ENCODE measurements around the gene FAM186B.
"Not testable (repeated sequence)": the region's sequence is repeated elsewhere in the genome, so short reads cannot be mapped to it uniquely, and the experiment has no call there.

Gene FAM186B, protein sequence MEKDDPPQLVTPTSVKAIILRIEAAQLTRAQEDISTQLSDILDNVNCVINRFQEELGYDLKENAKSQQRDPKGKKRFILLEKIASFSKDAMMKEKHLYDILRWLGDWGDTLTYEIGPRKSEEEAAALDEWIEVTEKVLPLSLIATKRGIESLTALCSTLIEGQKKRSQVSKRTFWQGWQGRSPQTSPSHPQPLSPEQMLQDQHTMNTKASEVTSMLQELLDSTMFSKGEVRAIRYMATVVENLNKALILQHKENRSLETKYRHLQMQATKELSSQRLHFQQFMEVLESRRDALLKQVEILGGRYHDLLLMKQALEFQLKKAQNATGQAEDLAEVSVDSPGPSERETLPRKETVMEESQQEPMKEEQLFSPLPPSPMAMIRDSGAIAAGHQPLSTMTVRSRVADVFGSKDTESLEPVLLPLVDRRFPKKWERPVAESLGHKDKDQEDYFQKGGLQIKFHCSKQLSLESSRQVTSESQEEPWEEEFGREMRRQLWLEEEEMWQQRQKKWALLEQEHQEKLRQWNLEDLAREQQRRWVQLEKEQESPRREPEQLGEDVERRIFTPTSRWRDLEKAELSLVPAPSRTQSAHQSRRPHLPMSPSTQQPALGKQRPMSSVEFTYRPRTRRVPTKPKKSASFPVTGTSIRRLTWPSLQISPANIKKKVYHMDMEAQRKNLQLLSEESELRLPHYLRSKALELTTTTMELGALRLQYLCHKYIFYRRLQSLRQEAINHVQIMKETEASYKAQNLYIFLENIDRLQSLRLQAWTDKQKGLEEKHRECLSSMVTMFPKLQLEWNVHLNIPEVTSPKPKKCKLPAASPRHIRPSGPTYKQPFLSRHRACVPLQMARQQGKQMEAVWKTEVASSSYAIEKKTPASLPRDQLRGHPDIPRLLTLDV
- 0.11 to 0.39 (median 0.19) reads per million in 3 experiments for total RNA-seq

DNA sequence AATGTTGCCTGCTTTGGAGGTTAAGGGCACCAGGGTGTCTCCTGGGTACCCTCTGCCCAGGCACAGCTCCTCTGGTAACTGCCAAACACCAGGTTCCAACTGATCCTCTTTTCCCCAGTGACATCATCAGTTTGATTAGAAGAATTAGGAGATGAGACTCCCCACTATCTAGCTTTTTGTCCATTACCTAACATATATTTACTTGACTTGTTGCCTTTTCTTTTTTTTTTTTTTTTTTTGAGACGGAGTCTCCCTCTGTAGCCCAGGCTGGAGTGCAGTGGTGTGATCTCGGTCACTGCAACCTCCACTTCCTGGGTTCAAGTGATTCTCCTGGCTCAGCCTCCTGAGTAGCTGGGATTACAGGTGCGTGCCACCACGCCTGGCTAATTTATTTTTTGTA lies at the start of gene FAM186B:
Gene FAM186B (minus strand): TSS at position 101 of the 400 bp plus-strand sequence. CDS start 162 bp downstream, outside the sequence.
- not testable (repeated sequence) for DNase-seq

DNA sequence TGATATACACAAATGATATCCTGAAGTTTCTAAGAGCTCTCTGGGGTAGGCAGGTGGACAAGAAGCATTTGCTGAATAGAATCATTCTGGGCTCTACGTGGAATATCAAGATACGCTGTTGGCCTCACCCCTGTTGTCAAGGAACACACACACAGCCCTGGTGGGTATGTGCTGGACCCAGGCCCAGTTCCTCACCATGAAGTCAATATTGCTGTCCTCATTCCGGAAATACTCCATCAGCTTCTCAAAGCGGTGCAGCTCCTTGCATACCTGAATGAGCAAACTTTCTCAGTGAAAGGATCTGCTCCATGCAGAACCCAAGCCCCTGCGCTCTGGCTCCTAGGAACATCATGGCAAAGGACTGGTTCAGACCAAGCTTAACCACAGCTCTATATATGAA lies 49.3 kb upstream of the FAM186B start:
- no peak for DNase-seq

DNA sequence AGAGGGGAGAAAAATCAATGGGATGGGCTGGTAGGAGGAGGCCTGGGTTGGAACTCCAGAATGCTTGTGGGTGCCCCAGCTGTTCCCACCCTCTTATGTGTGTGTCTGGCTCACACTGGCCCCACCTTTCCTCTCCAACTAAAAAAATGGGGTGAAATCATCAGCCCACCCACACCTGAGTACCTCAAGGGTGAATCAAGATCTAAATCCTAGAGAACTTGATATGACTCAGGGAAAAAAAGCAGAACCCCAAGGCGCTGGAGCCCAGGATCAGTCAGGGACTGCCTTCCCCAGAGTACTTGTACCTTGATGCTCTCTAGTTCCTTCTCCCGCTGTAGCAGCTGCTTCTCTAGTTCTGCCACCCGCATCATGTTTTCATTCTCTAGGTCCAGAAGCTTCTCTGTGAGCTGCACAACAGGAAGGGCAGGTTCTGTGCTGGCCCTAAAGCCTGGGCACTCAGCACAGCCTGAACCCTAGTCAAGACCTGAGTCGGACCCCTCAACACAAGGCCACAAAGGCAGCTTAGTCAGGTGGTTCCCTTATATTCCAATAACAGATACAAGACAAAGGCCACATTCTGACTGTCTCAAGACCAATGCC lies 47.6 kb upstream of the FAM186B start:
- no peak for DNase-seq

DNA sequence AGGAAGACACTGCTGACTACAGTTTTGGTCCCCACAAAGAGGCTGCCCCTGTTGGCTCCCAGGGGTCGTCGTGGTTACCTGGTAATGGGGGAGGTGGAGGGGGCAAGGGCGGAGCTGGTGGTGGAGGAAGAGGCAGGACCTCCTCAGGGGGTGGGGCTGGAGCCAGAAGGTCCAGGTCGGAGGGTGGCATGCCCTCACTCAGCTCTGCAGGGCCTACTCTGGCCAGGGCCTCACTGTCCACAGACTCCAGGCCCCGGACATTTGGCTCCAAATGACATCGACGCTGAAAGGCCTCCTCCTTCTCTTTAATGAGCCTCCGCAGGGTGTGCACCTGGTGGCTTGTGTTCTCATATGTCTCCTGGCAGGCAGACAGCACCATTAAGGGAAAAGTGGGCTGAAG lies 46.4 kb upstream of the FAM186B start:
- no peak for DNase-seq

DNA sequence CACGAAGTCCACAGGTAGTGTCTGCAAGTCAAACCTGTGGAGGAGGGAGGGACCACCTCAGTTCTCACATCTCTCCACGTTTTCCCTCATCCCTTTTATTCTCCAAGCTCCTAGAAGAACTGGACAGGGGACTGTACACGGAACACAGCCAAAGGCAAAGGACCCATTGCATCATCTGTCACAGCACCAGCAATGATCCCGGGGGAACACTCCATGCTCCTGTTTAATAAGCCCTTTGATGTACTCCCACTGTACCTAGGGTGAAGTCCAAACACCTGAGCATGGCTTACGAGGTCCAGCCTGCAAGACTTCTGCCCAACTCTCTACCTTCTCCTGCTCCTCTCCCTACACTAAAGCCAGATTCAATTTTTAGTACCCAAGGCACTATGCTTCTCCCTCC lies 44.5 kb upstream of the FAM186B start:
- no peak for DNase-seq

DNA sequence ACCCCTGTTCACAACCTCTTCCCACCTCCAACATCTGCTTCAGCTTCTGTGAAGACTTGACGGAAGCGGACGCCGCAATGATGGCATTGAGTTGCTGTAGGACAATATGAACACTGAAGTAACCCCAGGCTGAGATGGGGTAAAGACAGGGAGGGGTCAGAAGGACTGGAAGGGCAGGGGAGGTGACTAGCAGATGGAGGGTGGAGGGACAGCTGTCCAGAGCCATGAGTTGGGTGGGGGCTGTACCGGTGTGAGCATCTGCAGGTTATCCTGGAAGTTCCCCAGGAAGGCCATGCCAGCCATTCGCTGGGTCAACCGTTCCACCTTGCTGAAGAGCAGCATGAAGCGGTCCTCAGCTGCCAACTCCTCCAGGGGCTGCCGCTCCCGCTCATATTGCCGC lies 44.0 kb upstream of the FAM186B start:
- DNase-seq: no peak

DNA sequence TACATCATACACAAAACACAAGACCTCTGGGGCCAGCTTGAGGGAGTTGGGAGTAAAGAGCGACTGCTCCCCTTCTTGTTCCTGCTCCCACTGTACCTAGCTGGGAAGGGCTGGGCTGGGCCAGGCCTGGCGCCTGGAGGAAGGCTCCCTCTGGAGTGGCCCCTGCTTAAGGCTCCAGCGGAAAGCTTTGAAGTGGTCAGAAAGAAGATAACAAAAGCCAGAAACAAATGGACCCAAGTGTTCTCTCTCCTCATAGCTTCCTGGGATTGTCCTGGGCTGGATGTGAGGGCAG lies 43.2 kb upstream of the FAM186B start:
- no peak for DNase-seq

DNA sequence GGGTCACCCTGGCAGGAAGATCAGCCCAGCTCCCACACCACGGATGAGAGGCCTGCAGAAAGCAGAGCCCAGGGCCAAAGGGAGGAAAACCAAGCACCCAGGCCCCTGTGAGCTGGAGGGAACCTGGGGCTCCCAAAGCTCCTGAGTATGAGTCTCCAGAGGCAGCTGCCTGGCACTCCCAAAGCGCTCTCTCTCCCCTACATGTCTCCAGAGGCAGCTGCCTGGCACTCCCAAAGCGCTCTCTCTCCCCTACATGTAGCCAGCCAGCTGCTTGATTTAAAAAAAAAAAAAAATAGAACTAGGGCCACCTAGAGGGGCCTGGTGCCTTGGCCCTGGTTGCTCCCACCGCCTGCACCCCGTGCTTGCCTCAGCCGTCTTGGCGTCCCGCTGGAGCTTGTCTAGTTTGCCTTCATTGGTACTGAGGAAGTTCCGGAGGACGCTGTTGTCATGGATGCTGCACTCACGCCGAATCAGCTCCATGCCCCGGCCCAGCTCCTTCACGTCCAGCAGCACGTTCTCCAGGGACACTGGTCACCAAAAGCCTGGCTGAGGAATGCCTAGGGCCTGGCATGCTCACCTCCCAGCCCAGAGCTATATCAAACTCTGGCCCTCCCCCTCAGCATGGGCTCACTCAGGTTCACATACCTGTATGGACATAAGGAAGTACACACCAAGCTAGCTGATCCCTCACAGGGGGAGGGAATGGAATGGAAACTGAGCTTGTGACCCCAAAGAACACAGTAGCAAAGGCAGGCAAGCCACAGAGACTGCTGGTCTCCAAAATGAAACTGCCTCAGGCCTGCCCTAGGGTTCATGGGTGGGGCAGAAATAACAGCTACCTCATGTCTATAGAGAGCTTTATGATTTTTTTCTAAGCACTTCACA lies 42.6 kb upstream of the FAM186B start:
- DNase-seq: no peak

DNA sequence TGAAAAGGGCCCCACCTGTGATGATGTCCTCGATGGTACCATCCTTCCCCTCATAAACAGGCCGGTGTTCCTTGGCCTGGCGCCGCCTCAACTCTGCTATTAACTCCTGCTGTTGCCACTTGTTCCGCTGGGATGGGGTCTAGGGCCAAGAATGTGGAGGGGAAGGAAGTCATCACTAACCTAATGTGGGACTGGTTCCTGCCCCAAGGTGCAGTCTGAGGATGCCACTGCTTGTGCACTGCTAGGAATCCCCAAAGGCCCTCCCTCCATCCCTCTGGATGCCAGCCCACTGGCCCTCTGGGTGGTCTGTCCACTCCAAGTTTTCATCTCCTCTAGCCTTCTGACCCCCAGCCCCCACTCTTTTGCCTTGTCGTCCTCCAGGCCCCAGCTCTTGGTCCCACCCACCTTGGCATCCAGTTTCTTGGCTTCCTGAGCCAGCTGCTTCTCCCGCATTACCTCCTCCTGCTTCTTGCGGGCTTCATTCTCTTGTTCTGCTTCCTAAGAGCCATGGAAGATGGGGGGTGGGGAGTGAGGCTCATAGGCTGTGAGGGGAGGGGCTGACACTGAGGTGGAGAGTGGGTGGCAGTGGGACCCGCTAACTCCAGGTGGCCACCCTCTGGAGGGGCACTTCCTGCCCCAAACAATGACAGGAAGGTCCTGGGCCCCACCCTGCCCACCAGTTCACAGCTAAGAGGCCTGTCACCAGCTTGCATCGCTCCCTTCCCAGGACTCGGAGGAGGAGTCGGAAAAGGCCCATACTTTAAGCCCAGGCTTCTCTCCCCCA lies 41.6 kb upstream of the FAM186B start:
- DNase-seq: no peak

DNA sequence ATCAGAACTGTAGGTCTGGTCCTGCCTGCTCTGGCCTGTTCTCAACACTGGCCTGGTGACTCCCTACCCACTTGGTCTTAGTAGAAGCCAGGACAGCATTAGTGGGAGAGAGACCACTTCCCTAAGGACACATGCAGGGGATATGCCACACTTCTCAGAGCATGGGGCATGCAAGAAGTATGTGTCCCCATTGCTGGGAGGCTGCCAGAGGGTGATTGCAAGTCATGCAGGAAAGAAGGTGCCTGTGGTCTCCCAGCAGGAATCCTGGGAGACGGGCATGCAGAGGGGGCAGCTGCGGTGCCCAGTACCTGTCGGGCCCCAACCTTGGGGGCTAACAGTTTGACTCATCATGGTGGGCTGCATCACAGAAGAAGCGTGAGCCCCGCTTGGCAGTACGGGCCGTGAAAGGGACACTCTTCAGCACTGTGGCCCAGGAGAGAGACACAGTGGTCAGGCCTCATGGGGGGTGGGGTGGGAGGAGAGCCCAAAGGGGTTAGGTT lies 40.9 kb upstream of the FAM186B start:
- no peak for DNase-seq

DNA sequence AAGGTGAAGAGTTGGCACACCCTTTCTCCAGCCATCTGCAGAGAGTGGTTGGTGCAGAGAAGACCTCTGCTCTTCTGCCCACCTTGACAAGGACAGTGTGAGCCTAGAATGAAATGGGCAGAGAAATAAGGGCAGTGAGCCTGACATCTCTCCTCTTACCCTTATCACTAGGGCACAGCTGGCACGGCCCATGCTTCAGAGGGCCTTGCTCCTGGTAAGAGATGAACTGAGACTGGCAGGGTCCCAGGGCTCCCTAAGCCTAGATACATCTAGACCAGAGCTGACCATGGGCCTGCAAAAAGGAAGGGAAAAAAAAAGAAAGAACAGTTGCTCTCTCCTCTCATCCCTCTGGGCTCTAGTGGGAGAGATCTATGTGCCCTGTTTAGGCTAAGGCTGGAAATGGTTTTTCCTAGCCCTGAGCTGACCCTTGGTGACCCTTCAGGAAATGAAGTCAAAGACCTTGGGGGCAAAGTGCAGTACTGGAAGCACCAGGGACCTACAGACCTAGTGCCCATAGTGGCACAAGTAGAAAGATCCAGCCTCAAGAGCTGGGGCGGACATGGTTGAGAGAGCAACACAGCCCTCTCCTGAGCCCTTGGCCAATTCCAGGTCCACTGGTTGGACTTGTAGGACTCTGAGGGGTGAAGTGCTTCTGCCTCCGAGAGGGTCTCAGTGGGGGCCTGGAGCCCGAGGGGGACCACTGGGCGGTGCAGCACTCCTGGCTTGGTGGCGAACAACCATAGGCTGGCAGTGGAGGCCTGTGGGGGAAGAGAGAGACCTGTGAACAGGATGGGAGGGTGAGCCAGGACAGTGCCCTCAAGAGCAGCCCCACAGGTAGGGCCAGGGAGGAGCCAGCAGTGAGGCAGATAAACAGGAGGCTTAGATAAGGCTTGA lies 40.0 kb upstream of the FAM186B start:
- DNase-seq: no peak

DNA sequence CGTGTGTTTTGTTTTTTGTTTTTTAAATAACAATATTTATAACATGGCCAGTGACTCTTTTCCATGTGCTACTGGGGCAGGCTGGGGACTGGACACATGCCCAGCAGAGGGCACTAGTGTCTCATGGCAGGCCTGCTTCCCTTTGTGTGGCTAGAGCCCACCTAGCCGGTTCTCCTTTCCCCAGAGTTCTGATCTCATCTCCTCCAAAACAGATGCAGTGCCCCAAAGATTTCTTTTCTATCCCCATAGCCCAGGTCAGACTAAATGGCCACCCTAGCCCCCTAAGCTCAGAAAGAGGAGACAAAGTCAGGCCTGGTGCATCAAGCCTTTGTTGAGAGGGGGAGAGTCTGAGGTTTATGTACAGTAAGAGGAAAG lies 39.2 kb upstream of the FAM186B start:
- peak; percentile 76 for DNase-seq

DNA sequence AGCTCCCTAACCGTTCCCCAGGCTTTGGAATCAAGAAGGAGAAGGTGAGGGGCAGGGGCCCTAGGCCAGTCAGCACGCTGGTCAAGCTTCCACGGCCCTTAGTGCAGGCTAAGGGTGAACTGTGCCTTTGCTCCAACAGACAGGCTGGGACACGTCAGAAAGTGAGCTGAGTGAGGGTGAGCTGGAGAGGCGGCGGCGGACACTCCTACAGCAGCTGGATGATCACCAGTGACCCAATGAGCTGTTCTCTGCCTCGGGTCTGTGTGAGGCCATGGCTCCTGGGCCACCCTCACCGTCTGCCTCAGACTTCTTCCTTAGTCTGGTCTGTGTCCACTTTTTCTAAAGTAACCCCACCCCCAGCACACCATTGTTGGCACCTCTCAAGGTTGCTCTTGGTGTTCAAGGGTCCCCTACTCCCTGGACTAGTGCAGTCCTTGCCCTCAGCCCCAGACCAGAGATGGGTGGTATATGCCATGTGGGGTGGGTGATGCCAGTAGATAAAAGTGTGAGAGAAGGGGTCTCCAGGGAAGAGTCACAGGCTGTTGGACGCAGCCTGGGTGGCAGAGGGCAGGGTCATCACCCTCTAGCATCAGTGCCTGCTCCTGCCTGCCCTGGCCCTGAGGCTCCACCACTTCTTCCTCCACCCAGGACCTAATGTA lies 38.7 kb upstream of the FAM186B start:
- DNase-seq: no peak

DNA sequence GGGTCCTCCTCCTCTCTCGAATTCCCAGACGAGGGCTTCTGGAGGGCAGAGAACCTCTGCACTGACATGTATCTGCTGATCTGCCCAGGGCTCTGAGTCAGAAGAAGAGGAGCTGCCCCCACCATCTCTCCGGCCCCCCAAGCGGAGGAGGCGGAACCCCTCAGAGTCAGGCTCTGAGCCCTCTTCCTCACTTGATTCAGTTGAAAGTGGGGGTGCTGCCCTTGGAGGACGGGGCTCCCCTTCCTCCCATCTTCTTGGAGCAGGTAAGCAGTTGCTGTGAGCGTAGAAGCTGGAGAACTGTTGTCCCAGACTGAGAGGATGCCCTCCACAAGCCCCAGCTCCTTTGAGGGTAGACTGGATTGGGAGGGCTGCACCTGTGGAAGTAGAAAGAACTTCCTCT lies 37.7 kb upstream of the FAM186B start:
- DNase-seq: no peak

DNA sequence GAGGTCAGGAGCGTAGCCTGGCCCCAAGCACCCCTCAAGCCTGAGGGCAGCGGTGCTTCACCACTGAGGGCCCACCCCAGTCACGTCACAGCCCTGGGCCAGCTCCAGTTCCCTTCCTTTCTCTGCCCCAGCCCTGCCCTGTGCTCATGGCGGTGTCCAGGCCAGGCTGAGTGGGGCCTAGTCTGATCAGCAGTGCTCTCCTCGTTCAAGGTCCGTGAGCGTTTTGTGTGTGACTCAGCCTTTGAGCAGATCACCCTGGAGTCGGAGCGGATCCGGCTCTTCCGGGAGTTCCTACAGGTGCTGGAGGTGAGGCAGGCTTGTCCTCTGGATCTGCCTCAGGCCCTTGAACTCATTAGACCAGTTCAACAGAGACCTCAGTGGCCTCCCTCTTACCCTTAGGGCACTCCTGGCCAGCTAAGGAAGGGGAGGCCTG lies 36.9 kb upstream of the FAM186B start:
- DNase-seq: no peak

DNA sequence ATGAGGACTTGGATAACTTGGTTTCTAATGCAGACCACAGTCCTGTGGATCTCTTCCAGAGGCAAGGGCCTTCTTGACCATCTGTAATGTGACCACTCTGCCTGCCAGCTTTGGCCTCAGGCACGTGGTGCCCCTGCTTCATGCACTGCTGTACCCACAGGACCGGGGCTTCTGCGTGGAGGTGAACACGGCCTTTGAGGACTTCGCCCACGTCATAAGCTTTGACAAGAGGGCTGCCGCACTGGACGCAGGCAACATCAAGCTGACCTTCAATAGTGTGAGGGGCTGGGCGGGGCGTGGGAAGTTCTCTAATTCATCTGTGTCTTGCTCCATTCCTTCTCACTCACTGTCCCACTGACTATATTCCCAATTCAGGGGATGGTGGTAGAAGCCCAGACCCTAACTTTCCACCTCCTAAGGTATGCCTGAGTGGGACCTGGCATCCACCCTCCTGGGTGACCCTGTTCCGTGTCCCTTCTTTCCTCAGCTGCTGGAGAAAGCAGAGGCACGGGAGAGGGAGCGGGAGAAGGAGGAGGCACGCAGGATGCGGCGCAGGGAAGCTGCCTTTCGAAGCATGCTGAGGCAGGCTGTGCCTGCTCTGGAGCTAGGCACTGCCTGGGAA lies 36.4 kb upstream of the FAM186B start:
- no peak for DNase-seq

DNA sequence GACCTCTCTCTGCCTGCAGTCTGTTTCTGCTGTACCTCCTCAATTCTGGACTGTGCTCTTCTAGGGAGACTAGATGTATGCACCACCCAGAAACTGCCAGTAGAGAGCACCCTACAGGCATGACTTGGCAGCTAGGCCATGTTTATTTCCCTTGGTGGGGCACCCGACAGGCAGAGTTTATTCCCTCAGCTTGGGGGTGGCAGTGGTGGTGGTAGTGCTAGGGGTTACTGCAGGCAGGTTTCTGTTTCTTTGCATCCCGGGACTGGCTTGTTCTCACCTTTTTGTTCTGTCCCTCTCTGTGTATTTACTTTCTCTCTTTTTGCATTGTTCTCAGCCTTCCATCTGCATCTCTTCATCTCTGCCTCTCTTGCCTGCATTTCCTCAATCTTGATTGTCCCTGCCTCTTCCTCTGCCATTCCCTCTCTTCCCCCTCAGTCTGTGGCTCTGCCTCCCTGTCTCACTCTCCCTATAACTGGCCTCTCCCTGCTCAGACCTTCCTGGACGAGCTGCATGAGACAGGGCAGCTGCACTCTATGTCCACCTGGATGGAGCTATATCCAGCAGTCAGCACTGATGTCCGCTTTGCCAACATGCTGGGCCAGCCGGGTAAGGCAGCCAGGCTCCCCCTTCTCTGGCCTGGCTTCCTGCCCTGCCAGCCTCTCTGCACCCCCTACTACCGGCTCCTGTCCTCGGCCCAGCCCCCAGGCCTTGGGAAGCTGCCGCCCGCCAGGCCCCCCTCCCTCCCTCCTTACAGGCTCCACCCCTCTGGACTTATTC lies 31.7 kb upstream of the FAM186B start:
- peak; percentile 53 for DNase-seq

DNA sequence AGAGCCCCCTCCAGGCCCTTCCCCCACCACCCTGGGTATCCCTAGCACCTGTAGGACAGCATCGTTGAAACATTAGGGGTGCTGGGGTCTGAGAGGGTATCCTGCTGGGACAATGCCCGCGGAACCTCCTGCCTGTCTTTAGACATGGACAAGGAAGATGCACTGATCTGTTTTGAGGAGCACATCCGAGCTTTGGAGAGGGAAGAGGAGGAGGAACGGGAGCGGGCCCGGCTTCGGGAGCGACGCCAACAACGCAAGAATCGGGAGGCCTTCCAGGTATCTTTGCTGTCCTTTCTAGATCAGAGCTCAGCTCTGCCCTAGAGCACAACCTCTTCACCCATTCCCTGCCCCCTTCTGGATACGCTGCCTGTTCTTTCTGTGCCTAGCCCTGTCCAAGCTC lies 31.1 kb upstream of the FAM186B start:
- DNase-seq: no peak

DNA sequence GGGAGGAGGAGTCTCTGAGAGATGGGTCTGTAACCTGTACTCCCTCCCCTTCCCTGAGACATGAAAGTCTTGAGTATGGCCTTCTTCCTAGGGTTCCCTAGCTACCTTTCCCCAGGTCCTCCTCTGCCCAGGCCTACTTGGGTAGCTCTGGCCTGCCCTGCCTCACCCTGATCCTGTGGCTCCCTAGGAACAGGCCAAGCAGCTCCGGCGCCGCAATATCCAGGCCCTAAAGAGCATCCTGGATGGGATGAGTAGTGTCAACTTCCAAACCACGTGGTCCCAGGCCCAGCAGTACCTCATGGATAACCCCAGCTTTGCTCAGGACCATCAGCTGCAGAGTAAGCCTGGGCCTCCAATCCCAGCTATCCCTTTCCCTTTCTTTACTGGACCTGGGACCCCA lies 30.2 kb upstream of the FAM186B start:
- DNase-seq: no peak

All from central memory CD4-positive, alpha-beta T cell (primary cell).